HepG2 (cell line): Measurements from ENCODE around the gene TF. TPM values are rescaled to one million over a fixed set of nuclear protein-coding genes. Genes with fewer than 3 reads are reported as not detected.

ENCODE experiments used
- AKAP8 ChIP-seq: sonication (generic); formaldehyde crosslinking; IDR thresholded peaks from 2 replicates; pipeline ENCODE4 v1.5.1; 2020; ENCODE audit warnings: mild to moderate bottlenecking, missing genetic modification reagents
- ATF7 ChIP-seq, 2 experiments: fragments of 450-650 bp in 1 of 2; sonication (generic) in 1 of 2; formaldehyde crosslinking in 1 of 2; IDR thresholded peaks; 2 replicates each; pipeline versions ENCODE4 v1.4.0 to v1.6.1; 2016 to 2020; ENCODE audit warnings: antibody characterized with exemption in 1 of 2, mild to moderate bottlenecking in 1 of 2, missing genetic modification reagents in 1 of 2
- GABPB1 ChIP-seq: IDR thresholded peaks from 2 replicates; pipeline ENCODE4 v1.6.1; 2016; ENCODE audit warnings: mild to moderate bottlenecking, missing genetic modification reagents, moderate library complexity, missing compliant biosample characterization
- MBNL3 ChIP-seq: fragments of 250-450 bp; sonication (Bioruptor Pico); conservative IDR thresholded peaks from 2 replicates; pipeline ENCODE4 v1.8.0; 2022; ENCODE audit warnings: mild to moderate bottlenecking, inconsistent platforms
- MTA1 ChIP-seq: sonication (generic); formaldehyde crosslinking; IDR thresholded peaks from 2 replicates; pipeline ENCODE4 v1.4.0; 2020; ENCODE audit warnings: missing genetic modification reagents, mild to moderate bottlenecking, borderline replicate concordance
- MTF1 ChIP-seq: sonication (generic); formaldehyde crosslinking; IDR thresholded peaks from 2 replicates; pipeline ENCODE4 v1.5.0; 2020; ENCODE audit warnings: missing genetic modification reagents
- TGIF2 ChIP-seq: IDR thresholded peaks from 2 replicates; pipeline ENCODE4 v1.6.1; 2016; ENCODE audit warnings: control low read depth, missing compliant biosample characterization
- WIZ ChIP-seq: sonication (generic); formaldehyde crosslinking; IDR thresholded peaks from 2 replicates; pipeline ENCODE4 v1.5.1; 2020; ENCODE audit warnings: mild to moderate bottlenecking, missing genetic modification reagents
- ZNF235 ChIP-seq: sonication (generic); formaldehyde crosslinking; IDR thresholded peaks from 2 replicates; pipeline ENCODE4 v1.8.1; 2023; ENCODE audit warnings: mild to moderate bottlenecking, missing genetic modification reagents, borderline replicate concordance
- ZNF296 ChIP-seq: sonication (generic); formaldehyde crosslinking; conservative IDR thresholded peaks from 2 replicates; pipeline ENCODE4 v1.5.0; 2020; ENCODE audit warnings: mild to moderate bottlenecking, missing genetic modification reagents
- ZNF850 ChIP-seq: sonication (generic); formaldehyde crosslinking; conservative IDR thresholded peaks from 2 replicates; pipeline ENCODE4 v1.9.0; 2021; ENCODE audit warnings: mild to moderate bottlenecking, missing genetic modification reagents
- polyA plus RNA-seq, 8 experiments: library from polyadenylated mRNA; depleted of rRNA in 3 of 8; stranded (reverse) in 7 of 8; unstranded in 1 of 8; fragments of >200 nt; fragmentation: Illumina TruSeq in 4 of 8; extraction: Trizol in 4 of 8; gene quantifications; 2 replicates each; pipeline versions ENCODE4 v1.2.1 to v1.2.3, GENCODE V29; 2011 to 2016; ENCODE audit warnings: low read depth in 4 of 8, missing spikeins in 1 of 8, mixed read lengths in 1 of 8; ENCODE audit not compliant: insufficient read depth in 1 of 8
- total RNA-seq, 5 experiments: library from RNA; depleted of rRNA; stranded (reverse); fragments of >200 nt; fragmentation: Illumina TruSeq; extraction: Trizol; gene quantifications; 2 replicates each; pipeline ENCODE4 v1.2.3, GENCODE V29; 2016; ENCODE audit warnings: low read depth in 1 of 5
- TF ChIP-seq, protein P1 (sequence below): sonication (generic); formaldehyde crosslinking; IDR thresholded peaks from 2 replicates; pipeline ENCODE4 v1.5.1; 2020; ENCODE audit warnings: mild to moderate bottlenecking, missing genetic modification reagents
- TF ChIP-seq, protein P2 (sequence below): sonication (generic); formaldehyde crosslinking; IDR thresholded peaks from 2 replicates; pipeline ENCODE4 v1.5.0; 2020; ENCODE audit warnings: missing genetic modification reagents, mild to moderate bottlenecking, borderline replicate concordance
- TF ChIP-seq, protein P3 (sequence below): sonication (generic); formaldehyde crosslinking; IDR thresholded peaks from 2 replicates; pipeline ENCODE4 v1.4.0; 2020; ENCODE audit warnings: missing genetic modification reagents
- TF ChIP-seq, protein P4 (sequence below): sonication (generic); formaldehyde crosslinking; IDR thresholded peaks from 2 replicates; pipeline ENCODE4 v1.5.1; 2020; ENCODE audit warnings: missing genetic modification reagents, mild to moderate bottlenecking, borderline replicate concordance
- TF ChIP-seq, protein P5 (sequence below): sonication (generic); formaldehyde crosslinking; IDR thresholded peaks from 2 replicates; pipeline ENCODE4 v1.5.0; 2020; ENCODE audit warnings: missing genetic modification reagents
- TF ChIP-seq, protein P6 (sequence below): sonication (generic); formaldehyde crosslinking; conservative IDR thresholded peaks from 2 replicates; pipeline ENCODE4 v1.8.0; 2022; ENCODE audit warnings: missing genetic modification reagents
- TF ChIP-seq, protein P7 (sequence below): sonication (generic); formaldehyde crosslinking; IDR thresholded peaks from 2 replicates; pipeline ENCODE4 v1.4.0; 2020; ENCODE audit warnings: missing genetic modification reagents

Gene TF
- total and polyA plus RNA-seq, 2 of the 13 experiments (the other 11 are each of a cell fraction or from before 2014, with no cell fraction given): 10,074 to 11,821 TPM

DNA sequence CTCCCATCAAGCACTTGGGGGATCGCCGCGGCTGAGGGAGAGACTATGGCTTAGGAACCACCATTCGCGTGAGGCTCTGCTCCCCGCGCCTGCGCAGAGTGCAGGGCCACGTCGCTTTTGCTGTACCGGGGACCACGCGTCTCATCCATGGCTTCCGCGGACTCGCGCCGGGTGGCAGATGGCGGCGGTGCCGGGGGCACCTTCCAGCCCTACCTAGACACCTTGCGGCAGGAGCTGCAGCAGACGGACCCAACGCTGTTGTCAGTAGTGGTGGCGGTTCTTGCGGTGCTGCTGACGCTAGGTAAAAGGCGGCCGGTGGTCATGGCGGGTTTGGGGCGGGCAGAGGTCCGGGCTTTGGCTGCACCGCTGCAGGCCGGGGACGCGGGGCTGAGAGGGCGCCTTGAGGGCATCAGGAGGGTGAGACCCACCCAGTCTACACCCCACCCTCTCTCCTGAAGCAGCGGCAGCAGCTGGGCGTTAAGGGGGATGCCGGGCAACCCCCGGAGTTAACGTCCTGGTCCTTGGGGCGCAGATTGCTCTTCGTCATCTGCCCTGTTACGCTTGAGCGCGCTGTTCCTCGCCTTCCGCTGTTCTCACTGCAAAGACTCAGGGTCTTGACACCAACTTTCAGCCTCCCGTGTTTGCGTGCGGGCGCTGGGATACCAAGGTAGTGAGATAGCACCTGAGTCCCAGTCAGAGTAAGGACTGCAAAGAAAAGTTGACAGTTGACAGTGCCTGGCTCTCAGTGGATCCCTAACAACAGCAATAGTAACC lies 59.7 kb downstream of the TF start, which contains the start of gene SRPRB (continued):
- TF ChIP-seq TGIF2 (CRISPR knock-in tag) (0 out of 2 replicates have a peak, but pooled peaks have one; percentile 24), ZNF296 (CRISPR knock-in tag) (no peak), GABPB1 (CRISPR knock-in tag) (peak; percentile 86), ZNF850 (no peak), WIZ (CRISPR knock-in tag) (no peak), MTF1 (CRISPR knock-in tag) (no peak), MTA1 (peak; percentile 81; the same call in 1 of the 2 replicates), AKAP8 (CRISPR knock-in tag) (0 out of 2 replicates have a peak, but pooled peaks have one; percentile 48), MBNL3 (CRISPR knock-in tag) (no peak), ATF7 (IDR thresholded peaks at IDR 0.05) (no peak), ATF7 (CRISPR knock-in tag; IDR thresholded peaks at IDR 0.05) (0 out of 2 replicates have a peak, but pooled peaks have one; percentile 57), ZNF235 (no peak)
- TF ChIP-seq, protein P1, sequence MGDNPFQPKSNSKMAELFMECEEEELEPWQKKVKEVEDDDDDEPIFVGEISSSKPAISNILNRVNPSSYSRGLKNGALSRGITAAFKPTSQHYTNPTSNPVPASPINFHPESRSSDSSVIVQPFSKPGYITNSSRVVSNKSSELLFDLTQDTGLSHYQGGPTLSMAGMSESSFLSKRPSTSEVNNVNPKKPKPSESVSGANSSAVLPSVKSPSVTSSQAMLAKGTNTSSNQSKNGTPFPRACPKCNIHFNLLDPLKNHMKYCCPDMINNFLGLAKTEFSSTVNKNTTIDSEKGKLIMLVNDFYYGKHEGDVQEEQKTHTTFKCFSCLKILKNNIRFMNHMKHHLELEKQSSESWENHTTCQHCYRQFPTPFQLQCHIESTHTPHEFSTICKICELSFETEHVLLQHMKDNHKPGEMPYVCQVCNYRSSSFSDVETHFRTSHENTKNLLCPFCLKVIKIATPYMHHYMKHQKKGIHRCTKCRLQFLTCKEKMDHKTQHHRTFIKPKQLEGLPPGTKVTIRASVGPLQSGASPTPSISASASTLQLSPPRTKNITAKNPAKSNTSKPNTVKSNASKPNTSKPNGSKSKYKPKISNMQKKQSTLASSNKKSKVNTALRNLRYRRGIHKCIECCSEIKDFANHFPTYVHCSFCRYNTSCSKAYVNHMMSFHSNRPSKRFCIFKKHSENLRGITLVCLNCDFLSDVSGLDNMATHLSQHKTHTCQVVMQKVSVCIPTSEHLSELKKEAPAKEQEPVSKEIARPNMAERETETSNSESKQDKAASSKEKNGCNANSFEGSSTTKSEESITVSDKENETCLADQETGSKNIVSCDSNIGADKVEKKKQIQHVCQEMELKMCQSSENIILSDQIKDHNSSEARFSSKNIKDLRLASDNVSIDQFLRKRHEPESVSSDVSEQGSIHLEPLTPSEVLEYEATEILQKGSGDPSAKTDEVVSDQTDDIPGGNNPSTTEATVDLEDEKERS: no peak
- TF ChIP-seq, protein P2, sequence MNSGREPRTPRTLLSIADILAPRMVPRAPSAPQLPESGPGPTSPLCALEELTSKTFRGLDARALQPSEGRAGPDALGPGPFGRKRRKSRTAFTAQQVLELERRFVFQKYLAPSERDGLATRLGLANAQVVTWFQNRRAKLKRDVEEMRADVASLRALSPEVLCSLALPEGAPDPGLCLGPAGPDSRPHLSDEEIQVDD (CRISPR knock-in tag): peak; percentile 44; the same call in 1 of the 2 replicates
- TF ChIP-seq, protein P3, sequence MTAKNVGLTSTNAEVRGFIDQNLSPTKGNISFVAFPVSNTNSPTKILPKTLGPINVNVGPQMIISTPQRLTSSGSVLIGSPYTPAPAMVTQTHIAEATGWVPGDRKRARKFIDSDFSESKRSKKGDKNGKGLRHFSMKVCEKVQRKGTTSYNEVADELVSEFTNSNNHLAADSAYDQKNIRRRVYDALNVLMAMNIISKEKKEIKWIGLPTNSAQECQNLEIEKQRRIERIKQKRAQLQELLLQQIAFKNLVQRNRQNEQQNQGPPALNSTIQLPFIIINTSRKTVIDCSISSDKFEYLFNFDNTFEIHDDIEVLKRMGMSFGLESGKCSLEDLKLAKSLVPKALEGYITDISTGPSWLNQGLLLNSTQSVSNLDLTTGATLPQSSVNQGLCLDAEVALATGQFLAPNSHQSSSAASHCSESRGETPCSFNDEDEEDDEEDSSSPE (CRISPR knock-in tag): no peak; the same call in 1 of the 2 replicates
- TF ChIP-seq, protein P4, sequence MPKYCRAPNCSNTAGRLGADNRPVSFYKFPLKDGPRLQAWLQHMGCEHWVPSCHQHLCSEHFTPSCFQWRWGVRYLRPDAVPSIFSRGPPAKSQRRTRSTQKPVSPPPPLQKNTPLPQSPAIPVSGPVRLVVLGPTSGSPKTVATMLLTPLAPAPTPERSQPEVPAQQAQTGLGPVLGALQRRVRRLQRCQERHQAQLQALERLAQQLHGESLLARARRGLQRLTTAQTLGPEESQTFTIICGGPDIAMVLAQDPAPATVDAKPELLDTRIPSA (CRISPR knock-in tag): no peak
- TF ChIP-seq, protein P5, sequence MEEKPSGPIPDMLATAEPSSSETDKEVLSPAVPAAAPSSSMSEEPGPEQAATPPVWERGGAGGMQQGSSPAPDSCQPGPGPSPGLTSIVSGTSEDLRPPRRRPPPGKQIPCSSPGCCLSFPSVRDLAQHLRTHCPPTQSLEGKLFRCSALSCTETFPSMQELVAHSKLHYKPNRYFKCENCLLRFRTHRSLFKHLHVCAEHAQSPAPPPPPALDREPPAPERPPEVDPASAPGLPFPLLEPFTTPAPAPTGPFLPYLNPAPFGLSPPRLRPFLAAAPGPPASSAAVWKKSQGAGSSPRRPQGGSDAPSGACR (CRISPR knock-in tag): no peak
- TF ChIP-seq, protein P6, sequence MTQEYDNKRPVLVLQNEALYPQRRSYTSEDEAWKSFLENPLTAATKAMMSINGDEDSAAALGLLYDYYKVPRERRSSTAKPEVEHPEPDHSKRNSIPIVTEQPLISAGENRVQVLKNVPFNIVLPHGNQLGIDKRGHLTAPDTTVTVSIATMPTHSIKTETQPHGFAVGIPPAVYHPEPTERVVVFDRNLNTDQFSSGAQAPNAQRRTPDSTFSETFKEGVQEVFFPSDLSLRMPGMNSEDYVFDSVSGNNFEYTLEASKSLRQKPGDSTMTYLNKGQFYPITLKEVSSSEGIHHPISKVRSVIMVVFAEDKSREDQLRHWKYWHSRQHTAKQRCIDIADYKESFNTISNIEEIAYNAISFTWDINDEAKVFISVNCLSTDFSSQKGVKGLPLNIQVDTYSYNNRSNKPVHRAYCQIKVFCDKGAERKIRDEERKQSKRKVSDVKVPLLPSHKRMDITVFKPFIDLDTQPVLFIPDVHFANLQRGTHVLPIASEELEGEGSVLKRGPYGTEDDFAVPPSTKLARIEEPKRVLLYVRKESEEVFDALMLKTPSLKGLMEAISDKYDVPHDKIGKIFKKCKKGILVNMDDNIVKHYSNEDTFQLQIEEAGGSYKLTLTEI (CRISPR knock-in tag): no peak
- TF ChIP-seq, protein P7, sequence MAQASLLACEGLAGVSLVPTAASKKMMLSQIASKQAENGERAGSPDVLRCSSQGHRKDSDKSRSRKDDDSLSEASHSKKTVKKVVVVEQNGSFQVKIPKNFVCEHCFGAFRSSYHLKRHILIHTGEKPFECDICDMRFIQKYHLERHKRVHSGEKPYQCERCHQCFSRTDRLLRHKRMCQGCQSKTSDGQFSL (CRISPR knock-in tag): no peak
